GM19463 (cell line): ENCODE results near the gene SLCO3A1.

Experiments
- ATAC-seq: cut with Tn5 transposase; IDR thresholded peaks from one replicate; pipeline ENCODE4 v1.9.1; 2021; ENCODE audit warnings: mild to moderate bottlenecking, moderate library complexity; ENCODE audit not compliant: unreplicated experiment

The SLCO3A1 gene

DNA sequence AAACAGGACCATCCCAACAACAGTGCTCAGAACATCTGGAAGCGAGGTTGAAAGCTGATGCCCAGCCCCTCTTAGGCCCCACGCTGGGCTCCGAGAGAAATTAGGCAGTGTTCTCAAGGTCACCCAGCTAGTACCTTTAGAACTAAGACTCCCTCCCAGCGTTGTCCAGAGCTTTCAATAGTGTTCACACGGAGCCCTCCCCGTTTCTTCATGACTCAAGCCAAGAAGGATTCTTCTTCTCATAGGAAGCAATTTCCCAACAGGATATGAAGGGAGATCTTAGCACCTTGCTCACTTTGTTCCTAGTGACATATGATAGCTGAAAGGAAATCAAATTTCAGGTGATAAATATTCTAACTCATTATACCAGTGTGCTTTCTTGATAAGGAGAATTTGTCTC, 296.0 kb downstream of the SLCO3A1 start:
- no peak for ATAC-seq

DNA sequence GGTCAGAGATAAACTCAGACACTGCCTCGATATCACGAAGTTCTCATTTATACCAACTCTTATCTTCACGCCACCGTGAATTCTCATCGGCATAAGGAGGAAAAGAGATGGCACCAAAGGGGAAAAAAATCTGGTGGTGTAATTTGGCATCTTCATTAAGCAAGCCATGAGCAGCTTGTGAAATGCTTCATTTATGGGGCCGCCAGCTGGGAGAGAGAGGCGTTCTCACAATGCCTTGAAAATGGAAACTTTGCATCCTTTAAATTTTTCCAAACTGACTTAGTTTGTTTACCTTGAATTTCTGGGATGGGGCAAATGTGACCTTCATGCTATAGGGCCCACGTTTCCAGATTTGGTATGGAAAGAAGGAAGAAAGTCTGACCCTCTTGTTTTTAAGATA, 297.7 kb downstream of the SLCO3A1 start:
- ATAC-seq, result no peak

- no peak for ATAC-seq
These were observed 298.2 kb downstream of the SLCO3A1 start for GRCh38 chr15:92151741-92152140.

DNA sequence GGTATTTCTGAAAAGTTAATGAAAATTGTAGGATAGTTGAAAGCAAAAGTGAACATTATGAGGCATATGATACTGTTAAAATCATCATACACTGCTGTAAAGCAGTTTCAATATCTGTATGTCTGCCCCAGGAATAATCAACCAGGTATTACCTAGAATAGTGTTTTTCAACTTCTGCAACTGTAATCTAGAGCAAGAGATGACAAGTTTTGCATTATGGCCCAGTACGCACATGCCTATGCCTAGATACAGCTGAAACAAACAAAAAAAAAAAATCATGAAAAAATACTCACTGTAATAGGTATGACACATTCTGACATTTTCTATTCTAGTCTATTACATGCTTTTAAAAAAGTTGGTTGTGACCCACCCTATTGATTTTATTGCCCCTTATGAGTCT, 299.5 kb downstream of the SLCO3A1 start:
- ATAC-seq, result no peak

DNA sequence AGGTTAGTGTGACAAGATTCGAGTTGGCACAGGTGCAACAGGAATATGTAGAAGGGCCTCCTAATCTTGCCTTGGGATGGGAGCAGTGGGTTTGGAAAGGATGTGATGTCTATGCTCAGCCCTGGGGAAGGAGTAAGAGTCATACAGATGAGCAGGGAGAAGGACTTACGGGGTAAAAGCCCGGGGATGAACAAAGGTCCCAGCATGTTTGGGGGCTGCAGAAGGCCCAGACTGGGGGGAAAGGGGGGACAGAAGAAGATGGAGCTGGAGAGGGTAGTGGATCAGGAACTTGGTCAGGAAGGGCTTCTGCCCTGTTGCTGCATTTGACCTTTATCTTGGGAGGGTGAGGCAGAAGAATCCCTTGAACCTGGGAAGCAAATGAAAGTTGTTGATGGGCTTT, 300.1 kb downstream of the SLCO3A1 start:
- ATAC-seq, result no peak

- ATAC-seq, result no peak
These were observed 302.4 kb downstream of the SLCO3A1 start for GRCh38 chr15:92155934-92156333.

DNA sequence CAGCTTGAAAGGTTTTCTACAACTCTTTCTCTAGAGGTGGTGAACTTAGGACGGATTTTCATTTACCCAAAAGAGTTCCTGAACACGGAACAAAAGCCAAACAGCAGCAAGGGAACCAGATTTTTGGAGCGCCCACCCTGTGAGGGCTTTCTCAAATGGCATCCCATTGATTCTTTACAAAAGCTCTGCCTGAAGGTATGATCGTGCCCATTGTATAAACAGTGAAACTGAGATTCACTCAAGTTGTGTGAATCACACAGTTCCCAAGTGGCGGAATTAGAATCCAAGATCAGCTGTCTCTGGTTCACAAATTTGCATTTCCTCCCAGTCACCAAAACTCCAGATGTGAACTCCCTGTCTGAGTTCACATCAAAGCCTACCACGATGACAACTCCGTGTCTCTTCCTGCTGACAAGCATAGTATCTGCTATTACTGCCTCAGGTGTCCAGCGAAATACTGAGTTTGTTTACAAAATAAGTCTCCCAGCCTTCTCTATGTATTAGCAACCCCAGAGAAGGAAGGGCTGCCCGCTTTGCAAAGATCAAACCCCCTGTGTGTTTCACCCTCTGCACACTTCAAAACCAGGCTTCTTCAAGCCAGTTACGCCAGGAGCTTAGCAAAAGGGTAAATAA, 304.3 kb downstream of the SLCO3A1 start:
- no peak for ATAC-seq

DNA sequence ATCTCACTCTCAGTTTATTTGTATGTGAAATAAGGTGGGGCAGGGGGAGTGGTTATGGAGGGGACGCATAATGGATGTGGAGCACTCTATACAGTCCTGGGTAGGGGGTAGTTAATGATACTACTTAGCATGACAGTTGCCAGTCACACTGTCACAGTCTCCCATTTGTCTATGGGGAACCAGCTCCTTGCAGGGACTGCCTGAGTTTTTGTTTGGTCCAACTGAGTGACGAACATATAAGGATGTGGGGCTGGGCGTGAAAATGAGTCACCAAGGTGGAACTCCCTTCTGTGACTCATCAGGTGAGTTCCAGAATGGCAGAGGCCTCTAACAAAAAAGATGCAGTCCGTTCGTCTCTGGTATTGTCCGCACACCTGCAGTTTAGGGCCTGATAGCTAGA, 304.9 kb downstream of the SLCO3A1 start:
- ATAC-seq, result peak; percentile 33

- no peak for ATAC-seq
These were observed 306.0 kb downstream of the SLCO3A1 start for GRCh38 chr15:92159481-92159880.

- no peak for ATAC-seq
These were observed 306.7 kb downstream of the SLCO3A1 start for GRCh38 chr15:92159906-92160841.

DNA sequence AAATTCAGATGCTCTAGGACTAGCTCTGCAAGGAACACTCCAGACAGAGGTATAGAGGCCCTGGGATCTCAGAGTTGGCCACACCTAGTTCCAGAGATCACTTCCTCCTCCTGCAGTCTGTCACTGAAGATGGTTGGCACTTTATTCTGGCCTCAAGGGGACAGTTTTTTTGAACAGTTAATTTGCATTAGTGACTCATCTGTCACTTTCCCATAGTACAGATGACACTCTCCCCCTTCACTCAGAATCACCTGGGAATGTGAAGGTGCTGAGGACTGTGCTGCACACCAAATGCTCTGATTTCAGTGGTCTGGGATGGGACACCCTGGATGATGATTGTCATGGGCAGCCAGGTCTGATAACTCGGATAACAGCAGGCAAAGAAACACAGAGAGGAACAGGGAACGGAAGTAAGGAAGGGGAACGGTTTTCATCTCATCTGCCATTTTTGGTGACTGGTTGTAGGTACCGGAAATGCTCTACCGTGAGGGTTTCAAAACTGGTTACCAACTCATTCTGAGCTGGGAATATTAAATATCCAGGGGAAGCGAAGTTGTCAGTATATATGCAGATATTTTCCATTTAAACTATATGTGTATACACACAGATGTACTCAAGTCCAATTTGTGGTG, 307.6 kb downstream of the SLCO3A1 start:
- ATAC-seq, result peak; percentile 90

- no peak for ATAC-seq
These were observed 309.1 kb downstream of the SLCO3A1 start for GRCh38 chr15:92162657-92163056.

DNA sequence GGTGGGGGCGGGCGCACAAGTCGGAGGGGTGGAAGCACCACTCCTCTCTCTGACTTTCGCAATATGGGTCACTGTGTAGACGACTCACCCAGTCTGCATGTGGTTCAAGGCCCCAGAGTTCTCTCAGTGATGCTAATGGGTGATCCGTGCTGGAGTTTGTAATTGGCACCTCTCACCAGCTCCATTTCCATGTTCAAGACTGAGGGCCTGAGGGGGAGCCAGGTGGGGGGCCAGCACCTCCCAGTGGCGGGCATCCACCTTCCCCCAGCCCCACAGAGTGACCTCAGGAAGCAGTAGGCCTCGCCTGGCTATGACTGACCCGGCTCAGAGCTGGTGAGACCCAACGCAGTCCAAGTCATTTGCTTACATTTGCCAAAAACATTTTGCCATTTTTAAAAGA, 310.1 kb downstream of the SLCO3A1 start:
- no peak for ATAC-seq

GRCh38 chr15:92164327-92165000, 311.0 kb downstream of the SLCO3A1 start:
- no peak for ATAC-seq

DNA sequence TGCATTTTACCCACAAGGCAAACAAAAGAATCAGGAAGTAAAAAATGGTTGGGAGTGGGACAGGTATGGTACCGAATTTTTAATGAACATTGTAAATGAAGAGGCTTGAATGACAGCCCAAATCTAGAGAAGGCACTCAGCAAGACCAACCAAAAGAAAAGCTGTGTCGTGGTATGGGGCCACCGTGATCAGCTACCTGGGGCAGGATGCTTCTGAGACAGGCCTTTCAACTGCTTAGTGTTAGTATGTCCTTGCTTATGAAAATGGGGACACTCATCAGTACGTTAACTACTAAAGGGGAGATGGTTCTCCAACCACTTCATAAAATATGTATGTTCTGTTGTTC, 311.5 kb downstream of the SLCO3A1 start:
- ATAC-seq, result no peak

DNA sequence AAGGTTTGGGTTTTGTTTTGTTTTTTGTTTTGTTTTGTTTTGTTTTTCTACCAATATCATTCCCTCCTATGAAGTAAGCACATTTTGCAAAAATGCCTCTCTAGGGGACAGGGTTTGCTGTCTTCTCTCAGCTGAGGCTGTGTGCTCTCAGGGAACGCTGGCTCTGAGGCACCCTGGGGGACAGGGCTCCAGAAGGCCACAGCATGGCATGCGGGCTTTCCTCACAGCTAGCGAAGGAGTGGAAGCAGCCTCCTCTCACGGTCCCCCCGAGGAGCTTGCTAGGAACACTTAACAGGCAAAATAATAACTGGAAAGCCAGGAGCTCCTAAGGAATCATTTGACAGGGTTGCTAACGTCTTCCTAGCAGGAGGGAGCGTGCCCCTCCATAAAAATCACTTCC, 312.5 kb downstream of the SLCO3A1 start:
- no peak for ATAC-seq

DNA sequence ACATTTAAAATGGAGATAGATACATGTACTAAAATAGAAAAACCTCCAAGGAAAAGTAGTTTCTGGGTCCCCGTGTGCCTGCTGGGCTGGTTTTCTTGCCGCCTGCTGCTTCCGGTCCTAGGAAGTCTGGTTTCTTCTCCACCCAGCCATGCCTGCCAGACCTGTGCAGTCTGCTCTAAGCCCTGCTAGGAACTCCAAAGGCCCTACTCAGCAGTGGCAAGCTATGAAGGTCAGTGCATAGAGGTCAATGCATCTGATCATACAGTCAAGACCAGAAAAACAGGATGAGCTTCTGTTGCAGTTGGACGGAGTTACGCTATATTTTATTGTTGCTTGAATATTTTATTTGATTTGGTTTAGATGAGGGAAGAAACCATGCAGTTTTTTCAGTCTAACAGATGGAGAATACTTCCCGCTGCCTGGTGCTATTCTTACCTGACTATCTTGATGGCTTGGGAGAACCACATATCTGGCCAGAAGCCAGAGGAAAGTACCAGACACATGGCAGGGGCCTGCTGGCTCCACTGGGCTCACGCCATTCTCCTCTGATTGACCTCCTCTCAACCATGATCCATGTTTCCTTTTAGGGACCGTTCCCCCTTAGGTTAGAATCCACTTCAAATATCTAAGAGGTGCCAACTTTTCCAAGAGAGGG, 313.4 kb downstream of the SLCO3A1 start:
- no peak for ATAC-seq

- no peak for ATAC-seq
These were observed 313.9 kb downstream of the SLCO3A1 start for GRCh38 chr15:92167451-92167850.

DNA sequence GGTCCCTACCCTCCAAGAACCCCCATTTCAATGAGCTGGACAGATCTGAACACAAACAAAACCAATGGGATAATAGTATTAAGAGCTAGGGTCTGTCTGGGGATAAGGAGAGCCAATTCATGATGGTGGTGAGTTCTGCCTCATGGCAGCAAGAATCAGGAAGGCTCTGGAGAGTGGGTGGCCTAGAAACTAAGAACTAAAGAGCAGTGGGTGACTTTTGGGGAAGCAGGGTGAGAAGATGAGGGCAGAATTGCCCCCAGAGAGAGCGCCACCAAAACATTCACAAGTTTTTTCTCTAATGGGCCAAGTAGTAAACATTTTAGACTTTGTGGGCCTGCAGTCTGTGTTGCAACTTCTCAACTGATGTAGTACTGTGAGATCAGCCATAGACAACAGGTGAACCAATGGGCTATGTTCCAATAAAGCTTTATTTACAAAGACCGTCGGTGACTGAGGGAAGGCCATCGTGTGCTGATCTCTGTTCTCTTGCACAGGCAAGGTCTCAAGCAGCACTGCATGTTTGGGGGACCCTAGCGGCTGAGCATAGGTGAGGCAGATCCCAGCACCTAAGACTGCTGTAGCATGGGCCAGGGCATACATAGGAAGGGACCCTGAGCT, 314.7 kb downstream of the SLCO3A1 start:
- no peak for ATAC-seq

DNA sequence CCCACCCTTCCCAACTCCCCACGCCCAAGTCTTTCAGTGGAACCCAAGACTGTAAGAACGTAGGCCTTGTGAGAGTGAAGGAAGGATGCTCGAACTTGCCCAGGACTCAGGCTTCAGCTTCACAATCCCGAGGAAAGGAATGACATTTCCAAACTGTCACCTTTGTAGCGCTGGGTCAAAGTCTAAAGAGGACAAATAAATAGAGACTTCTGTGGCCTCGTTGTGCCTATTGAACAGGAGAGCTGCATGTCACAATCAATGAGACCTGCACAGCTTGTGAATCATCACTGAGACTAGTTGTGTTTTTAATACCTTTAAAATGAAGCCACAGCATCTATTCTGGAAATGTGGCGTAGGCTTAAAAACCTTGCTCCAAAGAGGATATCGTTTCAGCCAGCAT, 317.4 kb downstream of the SLCO3A1 start:
- no peak for ATAC-seq
